Peyer's patch (tissue), 4 donors: ENCODE measurements around the gene DHX58.

ENCODE experiments used
- CTCF ChIP-seq, 6 experiments: fragments of 450-650 bp in 4 of 6; fragments of 200-600 bp in 2 of 6; sonication (generic) in 1 of 6; IDR thresholded peaks; one replicate each; pipeline ENCODE4 v1.5.1; 2017 to 2019; ENCODE audit warnings: antibody characterized with exemption in 6 of 6, mild to moderate bottlenecking in 3 of 6, moderate library complexity in 1 of 6
- POLR2A ChIP-seq, 2 donors: fragments of 450-650 bp; IDR thresholded peaks; one replicate each; pipeline ENCODE4 v1.5.1; 2017; ENCODE audit warnings: antibody characterized with exemption in 2 of 2, mild to moderate bottlenecking in 2 of 2, moderate library complexity in 2 of 2

DNA sequence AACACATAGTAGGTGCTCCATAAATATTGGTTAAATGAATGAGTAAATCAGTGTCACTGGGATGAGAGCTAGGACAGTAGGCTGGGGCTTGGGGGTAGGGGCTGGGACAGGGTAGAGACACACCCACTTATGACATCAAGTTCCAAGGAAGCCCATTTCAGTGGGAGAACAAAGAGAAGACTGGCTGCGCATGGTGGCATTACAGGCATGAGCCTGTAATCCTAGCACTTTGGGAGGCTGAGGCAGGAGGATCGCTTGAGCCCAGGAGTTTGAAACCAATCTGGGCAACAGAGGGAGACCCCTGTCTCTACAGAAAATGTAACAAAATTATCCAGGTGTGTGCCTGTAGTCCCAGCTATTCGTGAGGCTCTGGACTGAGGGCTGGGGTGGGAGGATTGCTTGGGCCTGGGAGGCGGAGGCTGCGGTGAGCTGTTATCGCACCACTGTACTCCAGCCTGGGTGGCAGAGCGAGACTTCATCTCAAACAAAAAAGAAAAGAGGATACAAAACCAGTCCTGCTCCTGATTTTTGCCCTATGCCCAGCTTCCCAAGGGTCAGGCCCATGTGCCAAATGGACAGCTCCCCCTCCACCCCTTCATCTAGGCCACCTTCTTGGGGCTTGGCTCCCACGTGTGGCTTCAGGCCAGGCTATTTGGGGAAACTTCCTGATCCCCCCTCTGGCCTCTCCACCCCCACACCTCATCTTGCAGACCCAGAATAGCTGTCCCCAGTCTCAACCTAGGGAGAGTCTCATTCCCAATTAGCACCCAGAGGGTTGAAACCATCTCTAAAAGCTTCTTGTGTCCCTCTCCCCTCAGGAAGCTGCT is 21.3 kb downstream of the DHX58 start:
- TF ChIP-seq CTCF (IDR thresholded peaks at IDR 0.05) = no peak
- no peak for TF ChIP-seq POLR2A (IDR thresholded peaks at IDR 0.05)
